BJ (cell line): Measurements from ENCODE around the gene CLIC5. TPM values are rescaled to one million over a fixed set of nuclear protein-coding genes. Genes with fewer than 3 reads are reported as not detected.

Source experiments
- CTCF ChIA-PET: fragments of 350-600 bp; formaldehyde crosslinking; extraction: SDS; loops from one replicate; lab custom pipeline; 2021; ENCODE audit warnings: antibody characterized with exemption, inconsistent platforms; lab: Yijun Ruan, JAX
- POLR2A ChIA-PET: fragments of 300-600 bp; sonication (Branson Sonifier 250); formaldehyde crosslinking; extraction: SDS; loops from one replicate; lab custom pipeline; 2021; ENCODE audit warnings: antibody characterized with exemption; lab: Charles Lee
- DNase-seq: peaks from one replicate; pipeline ENCODE4 v3.0.0-alpha.2; 2011; ENCODE audit warnings: low read depth
- H3K27me3 ChIP-seq: 2 replicates; pipeline ENCODE4 v1.6.0; 2011; ENCODE audit warnings: low read length; ENCODE audit not compliant: control insufficient read depth, insufficient read depth
- H3K36me3 ChIP-seq: 2 replicates; pipeline ENCODE4 v1.5.1; 2011; ENCODE audit warnings: low read length; ENCODE audit not compliant: control insufficient read depth, insufficient read depth
- H3K4me3 ChIP-seq: 2 replicates; pipeline ENCODE4 v1.5.1; 2011; ENCODE audit warnings: low read depth, mild to moderate bottlenecking, control low read depth, low read length
- CTCF ChIP-seq: IDR thresholded peaks from 2 replicates; pipeline ENCODE4 v1.5.1; 2011; ENCODE audit warnings: low read depth, mild to moderate bottlenecking, control low read depth, inconsistent platforms, low read length, moderate library complexity; ENCODE audit not compliant: insufficient read depth
- polyA plus RNA-seq: library from polyadenylated mRNA; depleted of rRNA; stranded (reverse); fragments of >200 nt; gene quantifications from 2 replicates; pipeline ENCODE4 v1.2.3, GENCODE V29; 2011

CLIC5 gene
- polyA plus RNA-seq, 1 experiment: not detected

- POLR2A ChIA-PET: no interaction called here
These were observed 476 bp upstream of the CLIC5 start for GRCh38 chr6:46016063-46016608.

DNA sequence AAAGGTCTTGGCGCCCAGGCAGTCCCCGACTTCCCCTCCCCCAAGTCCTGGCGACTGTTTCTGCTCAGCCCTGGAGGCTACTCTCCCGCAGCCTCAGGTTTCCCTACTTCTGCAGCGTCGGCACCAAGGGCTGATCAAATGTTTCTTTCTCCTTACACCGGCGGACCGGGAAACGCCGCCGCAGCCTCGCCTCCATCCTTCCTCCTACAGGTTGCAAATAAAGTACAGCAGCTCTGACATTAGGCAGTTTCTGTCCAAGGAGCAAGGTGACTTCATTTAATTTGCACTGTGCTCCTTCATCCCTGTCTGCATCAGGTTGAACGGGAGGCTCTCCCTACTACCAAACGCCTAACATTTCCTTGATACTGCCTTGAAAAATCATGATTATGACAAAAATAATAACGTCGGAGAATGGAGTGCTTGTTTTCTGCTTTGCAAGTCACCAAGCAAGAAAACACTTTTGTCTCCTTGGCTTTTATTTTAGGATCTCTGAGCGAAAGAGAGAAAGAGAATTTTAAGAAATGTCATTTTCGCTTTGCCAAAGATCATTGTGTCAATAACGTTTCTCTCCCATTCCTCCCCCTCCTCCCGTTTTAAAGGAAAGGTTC, 1.0 kb downstream of the CLIC5 start:
- Histone ChIP-seq H3K27me3 (peaks cover 25% of the 10 kb centered on the region), H3K4me3 (no peak overlapping the region), H3K36me3 (no peaks in the 10 kb centered on the region)
- TF ChIP-seq CTCF: no peak
- CTCF ChIA-PET: interaction anchor here (0.5 kb wide), 1 partner anchor 63 kb away, joined by 3 read pairs; no protein-coding TSS in a partner anchor
- no peak for DNase-seq
- POLR2A ChIA-PET: no interaction called here

More at GRCh38 chr6:46016063-46016608, 476 bp upstream of the CLIC5 start:
- no peak overlapping the region for H3K4me3 ChIP-seq
- CTCF ChIA-PET: no interaction called here
- no peaks in the 10 kb centered on the region for H3K36me3 ChIP-seq
- no peak for DNase-seq
- peaks cover 25% of the 10 kb centered on the region for H3K27me3 ChIP-seq
- no peak for TF ChIP-seq CTCF

DNA sequence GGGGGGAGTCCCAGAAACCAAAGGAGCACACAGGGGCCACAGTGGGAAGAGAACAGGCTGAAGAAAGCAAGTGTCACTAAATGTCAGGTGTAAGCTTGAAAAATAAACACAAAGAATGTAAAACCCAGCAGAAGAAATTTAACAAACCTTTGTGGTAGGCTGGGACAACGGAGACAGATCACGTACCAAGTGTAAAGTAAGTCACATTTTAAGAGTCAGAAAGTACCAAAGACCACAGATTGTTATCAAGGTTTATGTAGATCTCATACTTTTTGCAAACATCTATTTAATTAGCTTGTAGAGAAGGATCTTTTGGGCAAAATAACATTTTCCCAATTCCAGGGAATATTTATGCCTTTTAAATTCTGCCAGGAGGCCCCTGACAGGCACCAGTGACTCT, 1.6 kb downstream of the CLIC5 start:
- no peak for TF ChIP-seq CTCF
- Histone ChIP-seq H3K36me3 (no peaks in the 10 kb centered on the region), H3K4me3 (no peak overlapping the region), H3K27me3 (peaks cover 25% of the 10 kb centered on the region)
- no peak for DNase-seq
- CTCF ChIA-PET: interaction anchor here (0.5 kb wide), 1 partner anchor 64 kb away, joined by 3 read pairs; no protein-coding TSS in a partner anchor
- POLR2A ChIA-PET: no interaction called here

- peaks cover 25% of the 10 kb centered on the region for H3K27me3 ChIP-seq
- H3K36me3 ChIP-seq: no peaks in the 10 kb centered on the region
- no peak for TF ChIP-seq CTCF
- ChIA-PET CTCF (interaction anchor here (0.6 kb wide), 1 partner anchor 22 kb away, joined by 3 read pairs; no protein-coding TSS in a partner anchor), POLR2A (no interaction called here)
- no peak for DNase-seq
- H3K4me3 ChIP-seq: no peak overlapping the region
These were observed 2.0 kb downstream of the CLIC5 start for GRCh38 chr6:46013639-46014038.

GRCh38 chr6:46012834-46013233, 2.8 kb downstream of the CLIC5 start:
- CTCF ChIA-PET: no interaction called here
- Histone ChIP-seq H3K36me3 (no peaks in the 10 kb centered on the region), H3K4me3 (no peak overlapping the region), H3K27me3 (peaks cover 25% of the 10 kb centered on the region)
- POLR2A ChIA-PET: no interaction called here
- no peak for TF ChIP-seq CTCF
- no peak for DNase-seq
